GM21515 (cell line): ENCODE results near the gene FBXO2.
A peak's percentile ranks its signal among the peaks of the same experiment; 100 is the strongest.

Experiments used
- ATAC-seq: cut with Tn5 transposase; IDR thresholded peaks from one replicate; pipeline ENCODE4 v1.9.1; 2021; ENCODE audit not compliant: unreplicated experiment

Gene FBXO2

DNA sequence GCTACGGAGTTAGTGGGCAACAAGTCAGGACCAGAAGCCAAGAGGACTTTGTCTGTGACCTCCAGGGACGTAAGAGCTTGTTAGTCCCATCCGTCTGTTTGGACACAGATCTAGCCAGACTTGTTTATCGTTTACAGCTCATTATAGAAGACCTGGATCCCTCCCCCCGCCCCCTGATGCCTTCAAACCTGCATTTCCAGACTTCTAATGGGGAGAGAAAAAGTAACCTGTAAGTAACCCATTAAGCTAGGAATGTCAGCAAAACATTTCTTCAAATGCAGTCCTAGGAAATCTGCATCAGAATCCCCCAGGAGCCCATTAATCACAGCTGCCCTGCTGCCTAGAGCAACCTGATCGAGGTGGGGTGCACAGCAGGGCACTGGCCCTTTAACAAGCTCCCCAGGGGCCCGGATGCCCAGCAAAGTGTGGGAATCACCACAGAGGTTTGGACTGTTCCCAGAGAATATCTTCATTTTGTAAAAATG is 28.1 kb upstream of the FBXO2 start:
- ATAC-seq: no peak

DNA sequence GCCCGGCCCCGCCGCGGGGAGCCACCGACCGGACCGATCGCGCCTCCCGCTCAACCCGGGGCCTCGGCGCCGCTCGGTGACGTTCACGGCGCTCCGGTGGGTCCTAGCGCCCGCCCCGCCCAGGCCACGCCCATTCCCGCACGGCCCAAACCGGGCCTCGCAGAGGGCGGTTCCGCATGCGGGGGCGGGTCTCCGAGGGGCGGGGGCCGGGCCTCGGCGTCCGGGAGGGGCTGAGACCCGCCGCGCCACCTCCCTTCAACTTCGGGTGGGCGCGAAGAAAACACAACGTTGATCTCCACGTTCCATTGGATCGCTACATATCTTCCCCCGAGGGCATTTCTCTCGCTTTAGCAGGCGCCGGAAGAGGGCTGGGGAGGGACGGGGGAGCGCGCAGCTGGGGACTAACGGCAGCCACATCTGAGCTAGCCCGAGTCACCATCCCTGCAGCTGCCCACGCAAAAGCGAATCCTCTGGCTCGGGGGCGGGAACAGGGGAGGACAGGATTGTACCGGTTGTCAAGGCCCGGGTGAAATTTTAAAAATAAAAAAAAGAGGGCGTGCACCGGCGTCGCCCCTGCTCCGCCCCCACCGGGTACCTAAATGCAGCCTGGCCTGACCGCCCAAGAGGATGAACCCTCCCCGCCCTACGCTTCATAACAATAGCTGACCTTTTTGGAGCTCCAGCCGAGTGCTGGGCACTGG is 27.0 kb upstream of the FBXO2 start, which contains the start of gene MAD2L2:
MAD2L2 (minus strand) TSS at position 78 of the 701 bp plus-strand sequence. CDS start 547 bp downstream, outside the sequence.
- ATAC-seq: peak; percentile 78

DNA sequence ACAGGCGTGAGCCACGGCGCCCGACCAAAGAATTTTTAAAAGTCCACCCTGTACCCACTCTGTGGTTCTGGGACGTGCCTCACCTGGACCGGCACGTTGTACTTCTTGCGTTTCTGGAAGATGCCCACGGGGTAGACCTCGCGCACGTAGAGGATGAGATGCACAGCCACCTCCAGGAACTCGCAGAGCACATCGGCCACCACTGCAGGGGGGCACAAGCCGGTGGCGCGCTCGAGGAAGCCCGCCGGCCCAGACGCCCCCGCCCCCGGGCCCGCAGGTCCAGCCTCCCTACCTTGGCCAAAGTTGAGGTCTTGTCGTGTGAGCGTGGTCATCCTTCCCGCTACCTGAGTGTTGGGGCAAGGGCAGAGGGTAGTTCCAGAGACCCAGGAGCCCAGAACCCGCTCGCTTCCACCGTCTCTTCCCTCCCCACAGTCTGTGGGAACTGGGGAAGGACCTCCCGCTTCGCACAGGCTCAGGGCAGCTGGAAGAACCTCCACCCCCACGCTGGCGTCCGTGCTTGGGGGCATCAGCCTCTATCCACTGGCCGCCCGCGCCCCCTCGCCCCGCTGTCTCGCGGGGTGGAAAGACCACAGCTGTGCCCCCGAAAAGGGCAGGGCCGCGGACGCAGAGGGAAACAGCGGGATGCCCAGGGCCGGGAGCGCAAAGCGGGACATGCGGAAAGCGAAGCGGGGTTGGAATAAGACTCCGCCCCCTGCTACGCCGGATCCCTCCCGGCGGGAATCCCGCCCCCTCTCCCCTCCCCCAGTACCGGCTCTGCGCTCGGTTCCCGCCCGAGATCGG is 26.2 kb upstream of the FBXO2 start:
- ATAC-seq: peak; percentile 14

DNA sequence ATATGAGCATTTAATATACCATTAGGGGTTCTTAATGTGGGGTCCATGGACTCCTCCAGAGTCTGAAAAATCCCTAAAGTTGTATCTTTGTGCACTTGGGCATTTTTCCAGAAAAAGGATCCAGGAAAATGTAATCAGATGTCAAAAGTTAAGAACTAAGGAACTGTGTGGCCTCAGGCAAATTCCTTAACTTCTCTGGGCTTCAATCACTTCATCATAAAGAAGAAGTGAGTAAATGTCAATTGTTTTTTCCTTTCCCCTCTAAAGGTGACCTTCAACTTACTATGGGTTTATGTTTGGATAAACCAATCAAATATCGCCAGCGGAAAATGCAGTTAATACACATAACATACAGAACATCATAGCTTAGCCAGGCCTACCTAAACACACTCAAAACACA is 24.2 kb upstream of the FBXO2 start:
- no peak for ATAC-seq

DNA sequence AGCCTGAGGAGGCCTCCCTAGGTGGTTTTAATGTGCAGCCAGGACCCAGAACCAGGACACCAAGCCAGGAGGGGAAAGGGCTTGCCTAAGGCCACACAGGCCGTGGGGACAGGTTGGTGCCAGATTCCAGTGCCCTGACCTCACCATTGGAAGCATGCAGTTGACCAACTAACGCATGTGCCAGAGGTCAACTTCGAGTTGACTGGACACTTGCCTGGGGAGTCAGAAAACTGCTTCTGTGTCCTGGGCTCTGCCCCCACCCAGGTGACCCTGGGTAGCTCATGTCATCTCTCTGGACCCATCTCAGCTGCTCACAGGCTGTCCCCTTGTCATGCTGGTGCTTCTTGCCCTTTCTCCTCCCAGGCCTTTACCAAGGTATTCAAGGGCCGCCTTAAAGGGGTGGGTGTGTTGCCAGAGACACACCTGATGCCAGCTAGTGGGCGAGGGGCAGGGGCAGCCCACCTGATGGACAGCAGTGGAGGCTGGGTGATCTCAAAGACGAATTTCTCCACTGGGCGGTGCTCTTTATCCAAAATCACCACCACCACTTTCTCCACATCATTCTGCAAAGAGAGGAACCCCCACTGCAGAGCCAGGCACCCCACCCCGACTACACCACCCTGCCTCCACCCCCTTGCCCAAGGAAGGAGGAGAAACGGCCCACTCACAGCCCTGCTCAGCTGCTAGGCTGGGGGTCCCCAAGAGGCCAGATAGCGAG is 22.3 kb upstream of the FBXO2 start:
- ATAC-seq: no peak

DNA sequence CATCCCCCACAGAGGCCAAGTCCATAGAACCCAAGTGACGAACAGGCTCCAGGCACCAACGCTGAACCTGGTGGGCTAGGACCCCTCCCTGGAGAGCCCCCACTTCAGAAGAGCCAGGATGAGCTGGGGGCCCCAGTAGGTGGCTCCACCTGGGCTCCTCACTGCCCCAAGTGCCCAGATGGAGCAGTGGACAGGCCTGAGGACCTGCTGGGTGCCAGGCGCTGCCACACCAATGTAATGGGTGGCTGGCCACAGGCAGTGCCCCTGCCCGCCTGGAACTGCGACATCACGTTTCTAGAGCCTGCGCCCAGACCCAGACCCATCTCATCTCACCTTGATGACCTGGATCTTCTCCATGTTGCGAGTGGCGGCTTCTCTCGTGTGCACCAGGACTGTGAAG is 21.1 kb upstream of the FBXO2 start:
- no peak for ATAC-seq

DNA sequence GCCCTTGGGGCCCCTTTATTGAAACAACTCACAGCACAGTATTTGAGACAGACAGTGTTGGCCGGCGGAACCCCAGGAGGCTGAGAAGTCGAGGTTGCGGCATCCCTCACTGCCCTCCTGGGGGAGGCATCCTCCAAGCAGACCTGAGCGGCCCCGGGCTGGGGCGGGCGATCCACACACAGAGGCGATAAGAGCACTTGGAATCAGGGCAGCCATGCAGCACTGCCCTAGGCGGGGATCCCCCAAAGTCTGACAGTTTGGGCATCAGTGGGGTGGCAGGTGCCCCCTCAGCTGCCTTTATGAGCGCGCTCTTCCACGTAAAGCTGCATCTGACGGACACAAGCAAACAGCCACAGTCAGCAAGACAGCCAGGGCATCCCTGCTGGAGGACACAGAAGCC is 20.3 kb upstream of the FBXO2 start:
- ATAC-seq: no peak

DNA sequence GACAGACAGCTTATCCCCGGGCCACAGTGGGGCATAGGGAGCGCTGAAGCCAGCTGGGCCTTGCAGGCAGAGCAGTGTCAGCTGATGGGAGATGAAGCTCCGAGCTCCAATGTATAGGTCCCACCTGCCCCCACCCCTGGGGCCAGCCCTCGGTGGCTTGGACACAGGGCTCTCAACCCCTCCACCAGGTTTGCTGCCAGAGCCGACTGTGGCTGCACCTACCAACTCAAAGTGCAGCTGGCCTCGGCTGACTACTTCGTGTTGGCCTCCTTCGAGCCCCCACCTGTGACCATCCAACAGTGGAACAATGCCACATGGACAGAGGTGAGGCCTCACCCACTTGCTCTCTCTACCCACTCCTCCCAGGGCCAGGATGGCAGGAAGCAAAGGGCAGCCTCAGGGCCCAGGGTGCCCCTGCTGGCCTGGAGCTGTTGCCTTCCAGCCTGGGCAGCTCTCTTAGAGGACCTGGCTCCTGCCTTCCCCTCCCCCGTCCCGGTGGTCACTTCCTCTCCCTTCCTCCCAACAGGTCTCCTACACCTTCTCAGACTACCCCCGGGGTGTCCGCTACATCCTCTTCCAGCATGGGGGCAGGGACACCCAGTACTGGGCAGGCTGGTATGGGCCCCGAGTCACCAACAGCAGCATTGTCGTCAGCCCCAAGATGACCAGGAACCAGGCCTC is 19.0 kb upstream of the FBXO2 start:
- no peak for ATAC-seq

DNA sequence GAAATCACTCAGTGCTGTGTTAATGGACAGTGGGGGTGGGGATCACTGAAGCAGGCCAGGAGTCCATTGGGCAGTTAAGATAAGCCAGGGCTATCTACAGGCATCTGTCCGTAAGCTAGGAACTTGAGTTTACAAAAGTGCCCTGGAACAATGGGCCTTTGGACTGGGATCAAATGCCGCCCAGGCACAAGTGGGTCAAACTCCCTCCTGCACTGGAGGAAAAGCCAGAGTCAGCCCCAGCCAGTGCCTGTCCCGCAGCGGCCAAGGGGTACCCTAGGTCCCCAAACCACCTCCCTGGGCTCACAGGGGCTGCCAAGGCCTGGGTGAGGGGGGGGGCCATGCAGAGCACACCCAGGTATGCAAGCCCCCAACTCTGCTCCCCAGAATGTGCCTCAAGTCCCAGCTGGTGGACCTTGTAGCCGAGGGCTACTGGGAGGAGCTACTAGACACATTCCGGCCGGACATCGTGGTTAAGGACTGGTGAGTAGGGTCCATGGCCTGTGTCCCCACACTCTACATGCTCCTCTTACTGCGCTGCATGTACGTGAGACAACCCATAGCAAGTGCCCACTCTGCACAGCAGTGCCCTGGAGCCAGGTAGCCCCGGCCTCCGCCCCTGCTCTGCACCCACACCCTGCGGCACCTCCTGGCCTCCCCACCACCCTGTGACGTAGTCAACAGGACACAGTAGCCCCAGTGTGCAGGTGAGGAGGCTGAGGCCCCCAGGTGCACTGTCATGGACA is 17.5 kb upstream of the FBXO2 start:
- ATAC-seq: no peak

DNA sequence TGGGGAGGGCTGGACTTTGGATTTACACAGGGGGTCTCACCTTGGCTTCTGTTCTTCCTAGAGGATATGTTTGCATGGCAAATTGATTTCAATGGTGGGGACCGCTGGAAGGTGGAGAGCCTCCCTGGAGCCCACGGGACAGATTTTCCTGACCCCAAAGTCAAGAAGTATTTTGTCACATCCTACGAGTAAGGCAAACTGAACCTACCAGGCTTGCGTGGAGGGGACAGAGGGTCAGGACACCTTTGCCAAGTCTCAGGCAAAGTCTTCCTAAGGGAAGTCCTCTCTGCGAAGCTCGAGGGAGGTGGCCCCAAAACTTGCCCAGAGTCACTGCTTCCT is 16.9 kb upstream of the FBXO2 start:
- no peak for ATAC-seq

DNA sequence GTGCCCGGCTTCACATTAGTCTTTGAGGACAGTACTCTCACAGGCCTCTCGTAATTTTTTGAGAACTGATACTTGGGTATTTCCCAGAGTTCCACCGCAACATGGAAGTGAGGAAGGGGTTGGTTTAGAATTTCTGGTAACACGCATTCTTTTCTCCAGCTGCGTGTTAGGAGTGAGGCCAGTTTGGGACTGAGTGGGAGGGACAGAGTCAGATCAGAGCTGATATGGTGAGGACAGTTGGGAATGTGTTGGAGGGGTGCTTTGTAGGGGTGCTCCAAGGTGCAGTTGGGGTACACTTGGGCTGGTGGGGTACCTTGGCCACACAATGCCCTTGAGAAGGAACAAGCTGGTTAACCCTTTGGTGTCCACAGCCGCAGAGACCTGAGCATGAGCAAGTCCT is 16.5 kb upstream of the FBXO2 start:
- no peak for ATAC-seq

DNA sequence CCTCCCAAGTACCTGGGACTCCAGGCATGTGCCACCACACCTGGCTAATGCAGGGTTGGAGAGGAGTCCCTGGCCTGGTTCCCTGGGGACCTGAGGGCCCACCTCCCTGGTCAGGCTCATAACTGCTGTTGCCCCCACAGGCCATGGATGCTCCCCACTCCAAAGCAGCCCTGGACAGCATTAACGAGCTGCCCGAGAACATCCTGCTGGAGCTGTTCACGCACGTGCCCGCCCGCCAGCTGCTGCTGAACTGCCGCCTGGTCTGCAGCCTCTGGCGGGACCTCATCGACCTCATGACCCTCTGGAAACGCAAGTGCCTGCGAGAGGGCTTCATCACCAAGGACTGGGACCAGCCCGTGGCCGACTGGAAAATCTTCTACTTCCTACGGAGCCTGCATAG is 14.3 kb upstream of the FBXO2 start:
- ATAC-seq: no peak

DNA sequence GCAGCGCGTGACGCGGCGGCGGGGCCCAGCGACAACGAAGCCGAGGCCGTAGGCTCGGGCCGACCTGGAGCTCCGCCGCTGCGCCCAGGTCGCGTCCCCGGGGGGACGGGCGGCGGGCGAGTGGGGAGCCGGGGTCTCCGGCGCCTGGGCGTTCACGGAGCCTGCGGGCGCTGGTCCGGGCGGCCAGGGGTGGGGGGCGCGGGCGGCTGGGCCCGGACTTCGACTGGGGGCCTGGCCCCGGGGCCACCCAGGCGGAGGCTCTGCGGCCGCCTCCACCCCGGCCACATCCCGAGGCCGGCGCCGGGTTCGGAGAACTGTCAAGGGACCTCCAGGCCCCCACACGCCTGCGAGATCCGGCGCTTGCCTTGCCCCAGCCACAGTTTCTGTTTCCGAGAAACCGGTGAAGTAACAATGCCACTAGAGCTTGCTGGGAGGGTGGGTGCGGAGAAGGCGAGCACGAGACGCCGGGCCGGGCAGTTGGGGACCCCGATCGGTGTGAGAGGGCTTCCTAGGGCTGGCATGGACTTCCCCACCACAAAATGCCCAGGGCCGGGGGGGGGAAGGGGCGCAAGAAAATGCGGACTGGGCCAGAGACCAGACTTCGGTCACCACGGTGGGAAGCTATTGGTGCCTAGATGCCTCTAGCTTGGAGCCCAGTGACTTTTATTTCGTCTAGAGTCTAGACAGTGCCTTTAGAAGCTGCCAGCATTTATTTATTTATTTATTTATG is 10.3 kb upstream of the FBXO2 start:
- peak; percentile 49 for ATAC-seq

DNA sequence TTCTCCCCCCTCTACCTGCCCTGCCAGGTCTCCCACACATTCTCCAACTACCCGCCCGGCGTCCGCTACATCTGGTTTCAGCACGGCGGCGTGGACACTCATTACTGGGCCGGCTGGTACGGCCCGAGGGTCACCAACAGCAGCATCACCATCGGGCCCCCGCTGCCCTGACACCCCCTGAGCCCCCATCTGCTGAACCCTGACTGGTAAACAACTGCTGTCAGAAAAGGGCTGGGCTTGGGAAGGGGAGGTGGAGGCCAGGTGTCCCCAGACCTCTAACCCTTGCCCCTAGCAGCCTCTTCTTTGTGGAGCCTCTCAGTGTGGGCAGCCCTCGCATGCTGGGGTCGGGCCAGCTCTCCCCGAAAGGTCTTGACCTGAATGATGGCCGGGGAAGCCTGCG is 6.9 kb upstream of the FBXO2 start:
- no peak for ATAC-seq

DNA sequence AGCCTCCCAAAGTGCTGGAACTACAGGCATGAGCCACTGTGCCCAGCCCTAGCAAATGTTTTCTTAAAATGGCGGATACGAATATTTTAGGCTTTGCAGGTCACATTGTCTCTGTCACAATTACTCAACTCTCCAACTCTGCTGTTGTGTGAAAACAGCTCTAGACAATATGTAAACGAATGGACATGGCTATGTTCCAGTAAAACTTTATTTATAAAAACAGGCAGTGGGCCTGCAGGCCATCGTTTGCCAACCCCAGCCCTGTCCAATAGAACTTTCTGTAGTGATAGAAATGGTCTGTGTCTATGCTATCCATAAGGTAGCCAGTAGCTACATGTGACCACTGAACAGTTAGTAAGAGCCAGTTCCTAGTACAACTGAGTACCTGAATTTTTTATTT is 5.5 kb upstream of the FBXO2 start:
- ATAC-seq: no peak

DNA sequence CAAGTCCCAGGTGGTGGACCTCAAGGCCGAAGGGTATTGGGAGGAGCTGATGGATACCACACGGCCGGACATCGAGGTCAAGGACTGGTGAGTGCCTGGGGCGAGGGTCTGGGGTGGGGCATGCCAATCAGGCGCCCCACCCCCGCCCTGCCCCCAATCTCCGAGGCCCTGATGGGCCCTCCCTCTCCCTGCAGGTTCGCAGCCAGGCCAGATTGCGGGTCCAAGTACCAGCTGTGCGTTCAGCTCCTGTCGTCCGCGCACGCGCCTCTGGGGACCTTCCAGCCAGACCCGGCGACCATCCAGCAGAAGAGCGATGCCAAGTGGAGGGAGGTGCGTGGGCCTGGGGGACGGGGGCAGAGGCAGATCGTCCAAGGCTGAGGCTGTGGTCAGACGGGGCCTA is 4.3 kb upstream of the FBXO2 start:
- no peak for ATAC-seq

DNA sequence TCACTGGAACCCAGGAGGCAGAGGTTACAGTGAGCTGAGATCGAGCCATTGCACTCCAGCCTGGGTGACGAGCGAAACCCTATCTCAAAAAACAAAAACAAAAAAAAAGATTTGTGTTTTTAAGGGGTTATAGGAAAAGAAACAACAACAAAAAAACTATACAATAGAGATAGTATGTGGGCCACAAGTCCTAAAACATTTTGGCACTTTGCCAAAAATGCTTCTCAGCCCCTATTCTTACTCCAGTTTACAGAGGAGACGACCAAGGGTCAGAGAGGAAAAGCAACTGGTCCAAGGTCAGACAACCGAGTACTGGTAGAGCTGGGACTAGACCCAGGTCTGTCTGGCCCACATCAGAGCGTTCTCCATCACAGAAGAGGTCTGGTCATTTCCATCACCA is 3.4 kb upstream of the FBXO2 start:
- no peak for ATAC-seq

DNA sequence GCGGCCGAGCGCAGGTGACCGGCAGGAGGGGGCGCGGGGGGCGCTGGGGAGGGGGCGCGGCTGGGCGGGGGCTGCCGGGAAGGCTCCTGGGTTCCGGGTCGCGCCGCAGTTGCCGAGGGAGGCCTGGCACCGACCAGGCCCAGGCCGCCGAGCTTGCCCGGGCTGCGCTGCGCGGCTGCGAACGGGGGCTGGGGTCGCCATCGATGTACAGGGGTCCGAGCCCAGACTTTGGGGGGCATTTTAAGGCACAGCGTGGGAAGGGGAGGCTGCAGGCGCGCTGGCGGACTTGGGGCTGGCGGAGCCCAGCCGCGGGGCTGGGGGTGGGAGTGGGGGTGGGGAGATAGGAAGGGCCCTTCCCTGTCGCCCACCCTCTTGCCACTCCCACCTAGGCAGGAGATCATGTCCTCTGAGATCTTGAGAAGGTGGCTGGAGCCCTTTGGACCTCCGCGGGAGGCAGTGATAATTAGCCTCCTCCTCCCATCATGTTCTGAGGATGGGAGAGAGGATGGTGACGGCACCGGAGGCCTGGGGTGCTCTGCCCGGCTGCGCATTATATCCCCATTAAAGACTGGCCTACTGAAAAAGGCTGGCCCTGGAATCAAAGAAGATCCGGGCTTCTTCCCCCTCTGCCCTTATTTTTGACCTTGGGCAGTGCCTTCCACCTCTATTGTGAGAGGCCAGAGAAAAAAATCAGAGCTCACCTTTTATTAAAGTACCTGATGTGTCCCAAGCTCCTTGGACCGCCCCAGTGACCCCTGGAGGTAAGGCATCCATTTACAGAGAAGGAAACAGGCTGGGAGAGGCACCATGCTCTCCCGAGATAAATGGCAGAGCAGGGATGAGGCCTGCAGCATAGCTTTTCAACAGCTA is 945 bp upstream of the FBXO2 start:
- ATAC-seq: no peak

DNA sequence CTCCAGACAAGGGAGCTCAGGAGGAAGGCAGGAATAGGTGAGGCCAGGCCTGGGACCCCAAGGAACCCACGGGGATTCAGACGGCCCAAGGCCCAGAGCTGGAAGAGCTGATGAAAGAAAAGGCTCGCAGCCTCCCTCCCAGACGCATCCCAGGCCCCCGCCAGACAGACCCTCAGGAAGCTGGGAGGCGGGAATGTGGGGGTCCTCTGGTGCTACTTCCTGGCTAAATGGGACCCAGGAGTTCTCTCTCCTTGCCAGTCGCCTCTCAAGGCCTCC is 430 bp downstream of the FBXO2 start:
- ATAC-seq: no peak
